GM21737 (cell line): ENCODE results near the gene ZSCAN5A.
"Not testable (repeated sequence)": the region's sequence is repeated elsewhere in the genome, so short reads cannot be mapped to it uniquely, and the experiment has no call there.

Experiments used
- ATAC-seq: cut with Tn5 transposase; IDR thresholded peaks from one replicate; pipeline ENCODE4 v1.9.1; 2021; ENCODE audit warnings: mild to moderate bottlenecking, moderate library complexity; ENCODE audit not compliant: unreplicated experiment

Gene ZSCAN5A

GRCh38 chr19:56315077-56315828, 614 bp upstream of the ZSCAN5A start:
- ATAC-seq: peak; percentile 71

- ATAC-seq: no peak
These were observed 640 bp downstream of the ZSCAN5A start for GRCh38 chr19:56314018-56314380.

DNA sequence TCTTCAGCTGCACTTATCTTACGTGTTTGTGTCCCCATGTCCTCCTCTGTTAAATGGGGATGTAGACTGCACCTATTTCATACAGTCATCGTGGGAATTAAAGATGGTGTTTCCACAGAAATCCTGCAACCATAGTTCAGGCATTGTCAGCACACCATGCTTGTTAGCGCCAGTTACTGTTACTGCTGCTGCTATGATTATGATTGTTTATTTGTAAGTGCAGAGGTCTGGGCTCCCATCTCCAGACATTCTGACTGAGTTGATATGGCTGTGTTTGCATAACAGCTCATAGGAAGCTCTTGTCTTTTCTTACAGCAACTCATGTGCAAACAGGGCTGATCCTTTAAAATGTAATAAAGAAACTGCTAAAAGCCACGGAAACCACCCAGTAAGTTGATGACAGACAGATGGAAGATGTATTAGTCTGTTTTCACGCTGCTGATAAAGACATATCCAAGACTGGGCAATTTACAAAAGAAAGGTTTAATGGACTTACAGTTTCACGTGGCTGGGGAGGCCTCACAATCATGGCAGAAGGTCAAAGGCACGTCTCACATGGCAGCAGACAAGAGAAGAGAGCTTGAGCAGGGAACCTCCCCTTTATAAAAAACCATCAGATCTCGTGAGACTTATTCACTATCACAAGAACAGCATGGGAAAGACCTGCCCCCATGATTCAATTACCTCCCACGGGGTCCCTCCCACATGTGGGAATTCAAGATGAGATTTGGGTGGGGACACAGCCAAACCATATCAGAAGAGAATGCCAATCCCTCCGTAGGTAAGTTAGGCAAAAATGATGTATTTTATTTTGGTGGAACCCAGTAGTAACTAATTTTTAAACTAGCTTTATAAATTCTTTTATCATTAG, 1.6 kb downstream of the ZSCAN5A start:
- no peak for ATAC-seq

GRCh38 chr19:56312342-56312741, 2.3 kb downstream of the ZSCAN5A start:
- no peak for ATAC-seq

- no peak for ATAC-seq
These were observed 4.2 kb downstream of the ZSCAN5A start for GRCh38 chr19:56310462-56310861.

- no peak for ATAC-seq
These were observed 5.0 kb downstream of the ZSCAN5A start for GRCh38 chr19:56309511-56310185.

- no peak for ATAC-seq
These were observed 5.8 kb downstream of the ZSCAN5A start for GRCh38 chr19:56308792-56309191.

- not testable (repeated sequence) for ATAC-seq
These were observed 7.6 kb downstream of the ZSCAN5A start for GRCh38 chr19:56307062-56307461.

DNA sequence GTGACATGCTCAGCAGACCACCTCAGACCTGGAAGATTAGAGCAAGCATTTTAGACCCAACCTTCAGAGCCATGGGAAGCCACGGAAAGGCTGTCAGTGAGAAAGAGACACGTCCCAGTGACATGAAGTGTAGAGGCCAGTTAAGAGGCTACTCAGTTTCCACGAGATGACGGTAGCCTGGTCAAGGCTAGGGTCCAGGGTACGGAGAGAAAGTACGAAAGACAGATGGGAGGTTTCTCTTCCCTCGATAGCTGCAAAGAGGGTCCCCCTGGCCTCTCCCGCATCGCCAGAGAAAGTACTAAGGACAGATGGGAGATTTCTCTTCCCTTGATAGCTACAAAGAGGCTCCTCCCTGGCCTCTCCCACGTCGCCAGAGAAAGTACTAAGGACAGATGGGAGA, 8.6 kb downstream of the ZSCAN5A start:
- ATAC-seq: no peak

- ATAC-seq: no peak
These were observed 10.4 kb downstream of the ZSCAN5A start for GRCh38 chr19:56304243-56304642.

GRCh38 chr19:56301886-56302620, 12.6 kb downstream of the ZSCAN5A start:
- no peak for ATAC-seq

DNA sequence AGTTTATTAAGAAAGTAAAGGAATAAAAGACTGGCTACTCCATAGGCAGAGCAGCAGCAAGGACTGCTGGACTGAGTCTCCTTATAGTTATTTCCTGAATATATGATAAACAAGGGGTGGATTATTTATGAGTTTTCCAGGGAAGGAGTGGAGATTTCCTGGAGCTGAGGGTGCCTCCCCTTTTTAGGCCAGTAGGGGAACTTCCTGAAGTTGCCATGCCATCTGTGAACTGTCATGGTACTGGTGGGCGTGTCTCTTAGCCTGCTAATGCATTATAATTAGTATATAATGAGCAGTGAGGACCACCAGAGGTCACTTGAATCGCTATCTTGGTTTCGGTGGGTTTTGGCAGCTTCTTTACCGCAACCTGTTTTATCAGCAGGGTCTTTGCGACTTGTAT, 13.5 kb downstream of the ZSCAN5A start:
- ATAC-seq: no peak

GRCh38 chr19:56299688-56300087, 15.0 kb downstream of the ZSCAN5A start:
- no peak for ATAC-seq

GRCh38 chr19:56297010-56297409, 17.6 kb downstream of the ZSCAN5A start:
- ATAC-seq: no peak

DNA sequence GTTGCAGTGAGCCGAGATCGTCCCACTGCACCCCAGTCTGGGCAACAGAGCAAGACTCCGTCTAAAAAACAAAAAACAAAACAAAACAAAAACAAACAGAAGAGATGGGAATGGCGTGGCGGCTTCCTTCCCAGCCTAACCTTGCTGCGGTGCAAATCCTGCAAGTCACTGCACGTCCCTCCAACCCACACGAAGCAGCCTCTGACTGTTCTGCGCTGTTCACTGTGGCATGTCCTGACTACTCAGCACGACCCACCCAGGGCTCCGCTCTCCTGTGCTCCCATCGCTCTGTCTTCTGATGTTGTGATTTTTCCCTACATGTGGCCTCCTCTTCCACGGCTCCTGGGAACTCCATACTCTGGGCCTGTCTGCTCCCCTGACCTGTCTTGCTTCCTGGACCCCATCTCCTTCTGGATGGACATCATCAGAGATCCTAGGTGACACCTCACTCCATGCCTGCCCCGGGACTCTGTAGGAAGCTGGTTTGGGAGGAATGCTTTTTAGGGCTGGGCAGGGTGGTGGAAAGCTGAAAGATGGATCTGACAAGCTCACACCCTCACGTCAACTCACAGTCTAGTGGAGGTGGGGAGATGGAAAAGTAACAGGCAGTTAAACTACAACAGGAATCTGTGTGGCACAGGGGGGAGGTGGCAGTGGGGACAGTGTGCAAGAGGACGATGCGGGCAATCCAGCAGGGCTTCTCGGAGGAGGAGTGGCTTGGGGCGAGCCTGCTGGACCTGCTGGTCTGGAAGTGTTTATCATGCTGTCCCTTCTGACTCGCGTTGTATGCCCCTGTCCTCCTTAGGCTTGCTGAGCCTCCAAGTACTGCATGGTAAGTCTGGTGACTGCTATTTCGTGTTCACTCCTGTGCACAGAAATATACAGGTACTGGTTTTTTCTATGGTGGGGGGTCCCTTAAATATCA, 18.8 kb downstream of the ZSCAN5A start:
- ATAC-seq: no peak

- no peak for ATAC-seq
These were observed 20.1 kb downstream of the ZSCAN5A start for GRCh38 chr19:56294549-56294948.

DNA sequence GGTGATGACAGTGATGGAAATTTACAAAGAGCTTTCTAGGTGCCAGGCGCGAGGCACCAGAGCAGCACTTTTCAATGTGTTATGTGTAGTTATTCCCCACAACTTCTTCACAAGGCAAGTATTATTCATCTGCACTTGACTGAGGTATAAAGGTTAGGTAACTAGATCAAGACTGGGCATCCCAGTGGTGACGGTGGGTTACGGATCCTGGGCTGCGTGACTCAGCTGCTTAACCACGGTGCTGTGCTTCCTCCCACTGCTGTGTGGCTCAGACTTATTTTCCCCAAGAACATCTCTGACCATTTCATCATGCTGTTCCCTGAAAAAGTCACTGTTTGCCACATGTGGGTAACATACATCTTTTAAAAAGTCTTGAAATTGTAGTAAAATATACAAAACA, 22.8 kb downstream of the ZSCAN5A start:
- no peak for ATAC-seq

GRCh38 chr19:56290104-56290503, 24.5 kb downstream of the ZSCAN5A start:
- ATAC-seq: no peak

GRCh38 chr19:56284746-56285145, 29.9 kb downstream of the ZSCAN5A start:
- no peak for ATAC-seq

DNA sequence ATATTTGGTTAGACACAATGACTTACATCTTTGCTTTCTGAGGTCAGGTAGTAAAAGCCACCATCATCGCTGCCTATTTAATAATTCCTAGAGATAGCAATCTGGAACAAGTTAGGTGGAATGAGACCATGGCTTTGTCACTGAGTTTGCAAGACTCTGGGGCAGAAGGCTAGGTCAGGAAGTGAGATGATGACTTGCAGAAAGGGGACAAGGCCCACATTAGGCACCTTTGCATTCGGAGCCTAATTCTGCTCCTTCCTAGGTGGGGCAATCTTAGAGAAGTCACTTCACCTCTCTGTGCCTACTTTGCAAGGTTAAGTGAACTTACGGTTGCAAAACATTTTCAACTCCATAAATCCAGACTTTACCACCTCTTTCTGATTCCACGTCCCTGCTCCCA, 31.8 kb downstream of the ZSCAN5A start:
- ATAC-seq: no peak
